HK-2 (cell line): ENCODE data around the gene AMZ2.

Experiments used
- DNase-seq: peaks from one replicate; pipeline ENCODE4 v3.0.0-alpha.2; 2018; ENCODE audit not compliant: unreplicated experiment

Gene AMZ2

DNA sequence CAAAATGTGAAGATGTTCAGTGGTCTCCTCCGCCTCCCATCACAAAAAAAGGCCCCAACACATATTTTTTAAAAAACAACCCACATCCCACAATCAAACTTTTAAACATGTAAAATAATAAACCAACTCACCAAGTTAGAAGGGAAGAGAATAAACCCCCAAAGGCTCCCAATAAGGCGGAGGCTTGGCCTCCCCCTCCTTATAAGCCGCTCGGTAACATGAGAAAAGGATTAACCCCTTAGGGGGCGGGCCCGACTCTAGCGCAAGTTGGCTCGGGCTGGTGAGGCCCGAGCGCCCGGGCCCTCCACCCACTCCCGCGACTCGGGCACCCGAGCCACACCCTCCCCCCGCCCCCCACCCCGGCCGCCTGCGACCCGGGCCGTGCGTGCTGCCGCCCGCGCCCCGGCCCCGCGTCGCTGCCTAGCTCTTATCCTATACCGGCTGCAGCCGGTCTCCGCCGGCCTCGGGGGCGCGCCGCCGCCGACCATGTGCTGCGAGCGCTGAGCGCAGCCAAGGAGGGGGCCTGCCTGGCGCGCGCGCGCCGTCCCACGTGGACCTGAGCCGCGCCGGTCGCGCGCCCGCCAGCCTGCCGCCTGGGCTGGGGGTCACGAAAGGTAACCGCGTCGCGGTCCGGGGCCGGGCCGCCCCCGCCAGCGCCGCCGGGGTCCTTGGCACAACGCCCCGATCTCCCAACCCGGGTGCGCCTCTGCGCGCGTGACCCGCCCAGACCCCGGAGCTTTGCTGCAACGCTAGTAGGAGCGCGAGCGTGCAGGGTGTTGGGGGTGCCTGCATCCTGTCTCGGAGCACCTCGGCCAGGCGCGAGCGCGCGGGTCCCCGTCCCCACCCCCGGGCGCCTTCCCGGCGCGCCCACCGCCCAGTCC, 43.4 kb downstream of the AMZ2 start, which contains the start of the genes ARSG and SLC16A6:
Gene ARSG, plus strand, starts transcription at position 541 of the 881 bp plus-strand sequence. CDS start 15,999 bp downstream, outside the sequence.
Gene SLC16A6, minus strand, starts transcription at position 173 of the 881 bp plus-strand sequence. CDS start 12,807 bp downstream, outside the sequence.
- DNase-seq, result peak; percentile 72

- DNase-seq, result peak; percentile 83
Measured at GRCh38 chr17:68291836-68292688, 44.2 kb downstream of the AMZ2 start.

- no peak for DNase-seq
Measured at GRCh38 chr17:68292689-68293040, 44.8 kb downstream of the AMZ2 start.

- DNase-seq, result no peak
Measured at GRCh38 chr17:68293490-68294195, 45.8 kb downstream of the AMZ2 start.

DNA sequence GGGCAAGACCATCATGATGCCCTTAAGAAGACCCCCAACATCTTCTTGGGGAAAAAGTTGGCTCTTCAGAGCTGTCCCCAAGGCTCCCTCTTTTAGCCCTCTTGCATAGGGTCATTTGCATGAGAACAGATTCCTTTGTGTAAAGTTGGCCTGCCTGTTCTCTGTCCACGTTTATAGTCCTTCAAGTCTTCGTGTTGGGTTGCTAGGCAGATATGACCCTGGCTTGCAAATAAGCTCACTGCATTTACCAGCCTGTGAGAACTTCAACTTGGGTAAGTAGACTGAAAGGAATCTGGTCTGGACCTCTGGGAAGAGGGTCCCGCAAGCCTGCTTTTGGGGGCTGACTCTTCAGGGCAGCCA, 46.3 kb downstream of the AMZ2 start:
- no peak for DNase-seq

- DNase-seq, result no peak
Measured at GRCh38 chr17:68294617-68295016, 46.8 kb downstream of the AMZ2 start.

DNA sequence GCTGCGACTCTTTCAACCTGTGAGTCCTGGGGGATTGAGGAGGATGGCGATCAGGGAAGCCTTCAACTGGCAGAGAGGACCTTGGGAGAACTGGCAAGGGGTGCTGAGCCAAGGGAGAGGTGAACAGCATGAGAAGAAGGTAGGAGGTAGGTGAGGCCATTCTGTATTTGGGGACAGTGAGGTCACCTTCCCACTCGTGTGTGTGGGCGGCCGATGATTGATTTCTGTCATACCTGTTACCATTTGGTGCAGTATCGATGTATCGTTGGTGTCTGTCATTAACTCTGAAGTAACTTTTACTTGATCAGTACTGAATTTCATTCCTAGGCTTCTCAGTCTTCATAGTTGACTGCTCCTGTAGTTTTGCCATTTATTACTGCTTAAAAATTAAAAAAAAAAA, 47.2 kb downstream of the AMZ2 start:
- DNase-seq, result no peak

GRCh38 chr17:68296217-68297191, 48.7 kb downstream of the AMZ2 start:
- no peak for DNase-seq

DNA sequence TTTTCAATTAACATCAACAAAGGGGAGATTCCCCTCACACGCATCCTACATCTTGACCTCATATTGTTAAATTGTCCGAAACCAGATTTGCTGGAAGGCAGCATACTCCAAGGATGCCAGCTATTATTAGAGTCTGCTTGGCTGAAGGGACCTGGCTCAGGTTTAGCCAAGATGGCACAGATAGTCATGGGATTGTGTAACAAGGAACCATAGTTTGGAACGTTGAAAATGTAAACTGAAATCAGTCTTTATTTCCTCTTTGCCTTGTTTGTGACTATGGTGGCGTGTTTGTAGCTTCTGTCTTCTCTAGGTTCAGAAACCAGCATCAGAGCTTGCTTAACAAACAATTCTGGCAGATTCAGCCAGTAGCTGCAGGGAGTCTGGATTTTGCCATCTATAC, 49.4 kb downstream of the AMZ2 start:
- no peak for DNase-seq

GRCh38 chr17:68298601-68299000, 50.8 kb downstream of the AMZ2 start:
- DNase-seq, result no peak

DNA sequence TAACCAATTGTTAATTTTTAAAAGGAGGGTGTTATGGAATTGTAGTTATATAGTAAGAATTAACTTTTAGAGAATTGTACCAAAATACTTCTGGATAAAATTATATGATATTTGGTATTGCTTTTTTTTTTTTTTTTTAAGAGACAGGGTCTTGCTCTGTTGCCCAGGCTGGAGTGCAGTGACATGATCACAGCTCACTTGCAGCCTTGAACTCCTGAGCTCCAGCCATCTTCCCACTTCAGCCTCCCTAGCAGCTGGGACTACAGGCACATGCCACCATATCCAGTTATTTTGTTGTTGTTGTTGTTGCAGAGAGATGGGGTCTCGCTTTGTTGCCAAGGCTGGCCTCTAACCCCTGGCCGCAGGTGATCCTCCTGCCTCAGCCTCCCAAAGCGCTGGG, 52.0 kb downstream of the AMZ2 start:
- DNase-seq, result no peak

- no peak for DNase-seq
Measured at GRCh38 chr17:68301438-68301959, 53.7 kb downstream of the AMZ2 start.

GRCh38 chr17:68302066-68302564, 54.3 kb downstream of the AMZ2 start:
- DNase-seq, result no peak

DNA sequence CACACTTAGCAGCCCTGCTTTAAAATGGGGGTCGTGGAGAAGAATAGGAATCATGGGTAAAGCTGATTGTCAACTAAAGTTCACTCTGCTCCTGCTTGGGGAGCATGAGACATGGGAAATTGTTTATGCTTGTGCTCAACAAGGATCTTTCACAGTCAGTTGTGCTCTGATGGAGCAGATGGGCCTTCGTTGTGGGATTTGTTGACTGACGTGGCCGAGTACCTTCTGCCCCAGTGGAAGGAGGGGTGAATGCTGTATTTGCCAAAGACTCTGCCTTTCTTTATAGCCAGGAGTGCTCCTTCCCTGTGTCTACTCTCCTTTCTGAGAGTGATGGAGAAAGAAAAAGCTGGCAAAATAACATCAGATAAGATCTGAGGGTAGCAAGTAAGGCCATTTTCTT, 54.8 kb downstream of the AMZ2 start:
- DNase-seq, result no peak

DNA sequence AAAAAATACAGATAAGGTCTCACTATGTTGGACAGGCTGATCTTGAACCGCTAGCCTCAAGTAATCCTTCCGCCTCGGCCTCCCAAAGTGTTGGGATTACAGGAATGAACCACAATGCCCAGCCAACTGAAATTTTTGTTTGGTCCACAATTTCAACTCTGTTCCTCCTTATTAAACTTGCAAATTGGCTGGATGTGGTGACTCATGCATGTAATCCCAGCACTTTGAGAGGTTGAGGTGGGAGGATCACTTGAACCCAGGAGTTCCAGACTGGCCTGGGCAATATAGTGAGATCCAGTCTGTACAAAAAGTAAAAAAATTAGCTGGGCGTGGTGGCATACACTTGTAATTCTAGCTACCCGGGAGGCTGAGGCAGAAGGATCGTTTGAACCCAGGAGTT, 56.9 kb downstream of the AMZ2 start:
- DNase-seq, result no peak

DNA sequence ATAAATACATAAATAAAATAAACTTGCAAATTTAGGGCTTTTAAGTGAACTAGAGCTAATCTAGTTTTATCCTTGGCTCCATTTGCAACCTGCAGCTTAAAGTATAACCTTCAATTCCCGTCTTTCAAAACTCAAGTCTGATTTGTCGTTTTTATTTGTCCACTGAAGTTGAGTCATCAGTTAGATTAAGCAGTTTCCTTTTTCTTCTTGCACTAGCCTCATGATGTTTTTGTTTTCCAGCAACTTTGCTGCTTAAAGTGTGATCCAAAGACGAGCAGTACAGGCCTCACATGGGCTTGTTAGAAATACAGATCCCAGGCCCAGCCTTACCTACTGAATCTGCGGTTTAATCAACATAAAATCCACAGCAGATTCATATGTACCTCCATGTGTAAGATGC, 57.3 kb downstream of the AMZ2 start:
- no peak for DNase-seq
